Measurements from ENCODE around the gene THAP11. TPM values are rescaled to one million over a fixed set of nuclear protein-coding genes. Genes with fewer than 3 reads are reported as not detected.
A peak's percentile ranks its signal among the peaks of the same experiment; 100 is the strongest.

Gene THAP11
- 38.6 and 50.8 TPM in 2 replicates for total RNA-seq (2014; rRNA removed; shearing (Covaris generic))

DNA sequence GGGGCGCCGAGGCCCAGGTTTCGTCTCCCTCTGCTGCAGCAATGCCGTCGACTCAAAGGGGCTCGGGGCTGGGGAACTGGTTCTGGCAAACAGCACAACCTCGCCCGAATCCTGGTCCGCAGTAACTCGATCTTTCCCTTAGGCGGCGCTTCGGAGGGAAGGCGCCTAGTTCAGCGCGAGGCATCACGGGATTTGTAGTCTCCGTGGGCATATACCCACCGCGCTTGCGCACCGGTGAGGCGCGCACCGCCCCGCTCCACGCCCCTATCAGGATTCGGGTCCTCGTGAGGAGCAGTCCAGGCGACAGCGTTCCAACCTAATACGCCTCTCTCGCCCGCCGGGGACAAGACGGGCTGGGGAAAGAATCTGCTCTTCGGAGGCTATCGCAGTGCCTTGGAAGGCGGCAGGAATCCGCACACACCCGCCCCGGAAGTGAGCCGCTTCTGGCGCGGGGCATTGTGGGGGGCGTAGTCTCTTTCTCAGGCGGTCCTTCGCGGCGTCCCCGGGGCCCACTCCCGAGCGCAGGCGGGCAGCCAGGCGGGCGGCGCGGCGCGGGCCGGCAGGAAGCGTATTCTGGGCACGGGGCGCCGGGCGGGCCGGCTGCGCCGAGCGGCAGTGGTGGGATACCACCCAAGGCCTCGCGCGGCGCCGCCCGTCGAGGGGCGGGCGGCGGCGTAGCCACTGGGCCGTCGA, at the start of gene THAP11:
THAP11 (plus strand) TSS at position 505 of the 693 bp plus-strand sequence. CDS start 235 bp downstream, outside the sequence.
- peak; percentile 94 for DNase-seq (ENCODE audit: low spot score)
- in situ Hi-C loops (cut with HindIII; ENCODE audit: low sequenced_read_pairs) = no loop called here

DNA sequence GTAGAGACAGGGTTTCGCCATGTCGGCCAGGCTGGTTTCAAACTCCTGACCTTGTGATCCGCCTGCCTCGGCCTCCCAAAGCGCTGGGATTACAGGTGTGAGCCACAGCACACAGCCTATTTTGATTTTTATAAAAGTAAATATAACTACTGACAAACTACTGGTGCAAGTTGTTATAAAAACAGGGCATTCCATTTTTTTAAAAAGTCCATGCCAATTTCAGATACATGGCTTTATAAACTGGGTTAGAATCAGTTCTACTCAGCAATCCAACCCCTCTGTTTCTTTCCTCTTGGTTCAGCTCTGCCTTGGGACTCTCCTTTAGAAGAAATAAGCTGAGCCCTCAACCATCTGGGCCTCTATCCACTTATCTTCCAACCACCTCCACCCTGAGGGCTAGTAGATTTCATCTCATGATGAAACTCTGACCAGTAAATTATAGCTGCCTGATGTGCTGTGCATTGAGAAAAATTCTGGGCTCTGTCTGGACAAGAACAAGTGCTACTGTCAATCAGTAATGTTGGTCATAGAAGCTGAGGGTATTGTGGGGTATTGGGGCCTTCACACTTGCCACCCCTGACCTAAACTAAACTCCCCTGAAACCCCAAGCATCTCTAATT, 45.9 kb upstream of the THAP11 start:
- no peak for DNase-seq (ENCODE audit: low spot score)
- in situ Hi-C loops (cut with HindIII; ENCODE audit: low sequenced_read_pairs) = no loop called here

- in situ Hi-C loops (cut with HindIII; ENCODE audit: low sequenced_read_pairs) = no loop called here
- no peak for DNase-seq (ENCODE audit: low spot score)
Measured at GRCh38 chr16:67800338-67800926, 41.7 kb upstream of the THAP11 start.

- no peak for DNase-seq (ENCODE audit: low spot score)
- in situ Hi-C loops (cut with HindIII; ENCODE audit: low sequenced_read_pairs) = no loop called here
Measured at GRCh38 chr16:67801241-67801640, 40.9 kb upstream of the THAP11 start.

- DNase-seq (ENCODE audit: low spot score) = no peak
- in situ Hi-C loops (cut with HindIII; ENCODE audit: low sequenced_read_pairs) = no loop called here
Measured at GRCh38 chr16:67801883-67802282, 40.2 kb upstream of the THAP11 start.

DNA sequence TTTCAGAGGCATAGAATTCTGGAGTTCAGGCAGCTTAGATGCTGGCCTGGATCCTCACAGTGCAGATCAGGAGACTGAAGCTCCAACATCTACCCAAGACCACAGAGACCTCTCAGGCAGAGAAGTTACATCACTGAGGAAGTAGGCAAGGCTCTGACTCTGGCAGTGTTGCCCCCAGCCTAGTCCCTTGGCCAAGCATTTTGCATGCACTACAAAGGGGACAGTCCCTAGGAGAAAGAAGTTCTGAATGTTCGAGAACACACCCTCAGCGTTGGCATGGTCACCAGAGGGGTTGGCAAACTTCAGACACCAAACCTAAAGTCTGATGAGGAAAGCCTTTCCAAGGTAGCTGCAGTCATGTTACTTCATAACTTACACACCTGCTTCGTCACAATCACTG, 38.2 kb upstream of the THAP11 start:
- no peak for DNase-seq (ENCODE audit: low spot score)
- in situ Hi-C loops (cut with HindIII; ENCODE audit: low sequenced_read_pairs) = no loop called here

DNA sequence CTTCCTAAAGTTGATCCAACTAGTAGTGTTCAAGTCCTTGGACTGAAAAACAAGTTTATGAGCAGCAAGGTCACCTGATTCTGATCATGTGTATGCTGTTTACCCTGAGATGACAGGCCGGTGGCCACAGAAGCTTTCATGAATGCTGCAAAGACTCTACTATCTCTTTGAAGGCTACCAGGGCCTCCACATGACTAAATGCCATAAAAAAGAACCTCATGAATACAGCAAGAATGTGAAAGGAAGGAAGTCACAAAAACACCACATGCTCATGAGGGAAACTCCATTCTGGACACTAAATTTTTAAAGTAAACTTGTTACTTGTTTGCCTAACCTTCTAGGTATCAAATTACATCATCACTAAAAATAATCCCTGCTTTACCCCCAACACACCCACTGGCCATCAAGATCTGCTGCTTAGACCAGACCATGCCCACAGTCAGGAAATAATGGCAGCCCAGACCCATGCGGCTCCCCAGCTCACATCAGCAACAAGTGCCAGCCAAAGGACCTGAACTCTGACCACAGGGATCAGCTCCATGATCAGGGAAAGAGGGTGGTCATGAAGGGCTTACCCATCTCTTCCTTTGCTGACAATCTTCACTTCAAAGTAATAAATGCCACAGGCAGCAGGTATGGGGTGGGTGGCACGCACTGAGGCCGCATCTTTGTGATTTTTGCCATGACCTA, 37.1 kb upstream of the THAP11 start:
- DNase-seq (ENCODE audit: low spot score) = no peak
- in situ Hi-C loops (cut with HindIII; ENCODE audit: low sequenced_read_pairs) = no loop called here

DNA sequence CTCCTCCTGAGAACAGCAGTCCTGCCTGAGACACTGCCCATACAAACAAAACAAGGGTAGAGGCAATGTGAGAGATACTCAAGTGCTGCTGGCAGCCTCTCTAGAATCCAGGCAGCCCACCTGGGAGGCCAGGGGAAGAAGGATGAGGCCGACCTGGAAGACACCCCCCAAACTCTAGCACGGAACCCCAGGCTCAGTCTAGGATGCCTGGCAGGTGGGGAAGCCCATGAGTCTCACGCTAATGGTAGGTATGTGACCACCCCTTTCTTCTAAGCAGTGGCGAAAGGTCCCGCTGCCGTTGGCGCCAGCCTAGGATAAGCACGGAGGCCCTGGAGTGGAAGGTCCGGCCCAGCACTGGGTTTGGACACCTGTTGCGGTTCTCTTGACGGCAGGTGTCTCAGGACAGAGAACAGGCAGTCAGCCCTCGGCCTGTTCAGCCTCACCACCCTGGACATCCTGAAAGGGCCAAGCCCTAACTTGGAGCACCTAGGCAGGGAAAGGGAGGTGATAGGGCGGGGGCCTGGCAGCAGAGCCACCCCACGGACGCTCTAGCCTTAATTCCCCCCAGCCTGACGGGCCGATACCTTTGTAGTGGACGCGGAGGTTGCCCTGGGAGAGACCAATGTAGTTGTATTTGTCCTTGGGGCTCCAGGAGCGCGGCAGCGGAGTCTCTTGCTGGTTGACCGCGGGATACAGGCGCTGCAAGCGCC, 36.2 kb upstream of the THAP11 start:
- in situ Hi-C loops (cut with HindIII; ENCODE audit: low sequenced_read_pairs) = no loop called here
- DNase-seq (ENCODE audit: low spot score) = no peak

DNA sequence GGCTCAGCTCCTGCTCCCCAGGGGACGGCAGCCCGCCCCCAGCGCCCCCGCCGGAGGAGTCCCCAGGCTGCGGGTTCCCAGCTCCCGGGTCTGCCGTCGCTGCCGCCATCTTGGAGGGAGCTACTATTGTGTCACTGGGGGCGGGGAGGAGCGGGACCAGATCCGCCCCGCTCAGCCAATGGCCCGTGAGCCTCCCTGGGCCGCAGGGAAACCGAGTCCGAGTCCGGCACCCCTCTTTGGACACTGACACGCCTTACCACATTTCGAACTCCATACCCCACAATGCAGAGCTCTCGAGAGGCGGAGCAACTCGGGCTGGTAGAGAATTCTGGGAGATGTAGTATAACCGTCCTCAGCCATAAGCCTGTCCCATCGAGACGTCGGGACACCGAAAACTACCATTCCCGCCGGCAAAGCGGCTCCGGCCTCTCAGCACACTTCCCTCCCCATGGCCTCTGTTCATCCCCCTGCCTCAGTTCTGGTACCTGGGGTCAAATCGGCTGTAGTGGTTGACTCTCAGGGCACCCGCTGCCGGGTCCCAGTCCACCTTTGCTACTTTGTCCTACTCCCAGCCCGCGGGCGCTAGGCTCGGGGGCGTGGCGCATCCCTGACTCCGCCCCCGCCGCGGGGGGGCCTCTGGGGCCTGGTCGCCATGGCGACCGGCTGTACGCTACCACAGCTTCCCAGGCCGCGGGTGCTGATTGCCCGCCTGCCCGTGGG, 35.5 kb upstream of the THAP11 start, which contains the start of the genes RANBP10 and TSNAXIP1:
RANBP10 (minus strand) TSS at position 133 of the 720 bp plus-strand sequence; CDS start at position 109, 24 bp downstream.
TSNAXIP1 (plus strand) TSS at position 462 of the 720 bp plus-strand sequence. CDS start 261 bp downstream, outside the sequence.
- DNase-seq (ENCODE audit: low spot score) = peak; percentile 100

DNA sequence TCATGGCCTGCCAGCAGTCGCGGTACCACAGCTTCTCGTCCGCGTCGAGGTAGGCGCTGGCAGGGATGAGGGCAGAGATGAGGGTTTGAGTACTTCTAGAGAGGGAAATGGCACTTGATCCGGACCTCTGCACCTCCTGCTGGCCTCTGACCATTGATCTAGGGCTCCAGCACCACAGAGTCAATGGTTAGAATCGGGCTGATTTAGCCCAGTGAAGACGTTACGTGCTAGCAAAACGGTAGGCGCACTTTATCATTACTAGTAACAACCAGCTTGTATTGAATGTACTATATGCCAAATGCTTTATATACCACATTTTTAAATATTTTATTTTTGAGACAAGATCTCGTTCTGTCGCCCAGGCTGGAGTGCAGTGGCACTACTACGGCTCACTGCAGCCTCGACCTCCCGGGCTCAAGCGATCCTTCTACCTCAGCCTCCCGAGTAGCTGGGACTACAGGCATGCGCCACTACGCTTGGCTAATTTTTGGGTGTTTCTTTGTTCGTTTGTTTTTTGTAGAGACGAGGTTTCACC, 34.9 kb upstream of the THAP11 start:
- DNase-seq (ENCODE audit: low spot score) = no peak
- in situ Hi-C loops (cut with HindIII; ENCODE audit: low sequenced_read_pairs) = no loop called here

More for the DNA sequence above, 35.5 kb upstream of the THAP11 start, which contains the start of the genes RANBP10 and TSNAXIP1:
- in situ Hi-C loops (cut with HindIII; ENCODE audit: low sequenced_read_pairs) = no loop called here

DNA sequence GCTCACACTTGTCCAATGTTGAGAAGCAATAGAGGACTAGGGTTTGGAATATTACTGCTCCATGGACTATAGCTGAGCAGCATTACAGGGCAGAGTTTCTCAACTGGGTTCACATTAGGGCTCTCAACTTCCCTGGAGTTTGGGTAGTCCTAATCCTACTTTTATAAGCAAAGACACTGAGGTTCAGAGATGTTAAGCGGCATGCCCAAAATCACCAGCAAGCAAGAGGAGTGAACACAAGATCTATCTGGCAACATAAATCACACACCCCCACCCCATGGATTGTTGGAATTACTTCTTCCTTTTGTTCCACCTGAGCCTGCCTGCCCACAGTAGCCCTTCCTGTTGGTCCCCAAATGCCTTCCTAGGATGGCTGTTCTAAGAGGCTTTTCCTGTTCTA, 30.2 kb upstream of the THAP11 start:
- no peak for DNase-seq (ENCODE audit: low spot score)
- in situ Hi-C loops (cut with HindIII; ENCODE audit: low sequenced_read_pairs) = no loop called here

- DNase-seq (ENCODE audit: low spot score) = no peak
- in situ Hi-C loops (cut with HindIII; ENCODE audit: low sequenced_read_pairs) = no loop called here
Measured at GRCh38 chr16:67814567-67814966, 27.6 kb upstream of the THAP11 start.

DNA sequence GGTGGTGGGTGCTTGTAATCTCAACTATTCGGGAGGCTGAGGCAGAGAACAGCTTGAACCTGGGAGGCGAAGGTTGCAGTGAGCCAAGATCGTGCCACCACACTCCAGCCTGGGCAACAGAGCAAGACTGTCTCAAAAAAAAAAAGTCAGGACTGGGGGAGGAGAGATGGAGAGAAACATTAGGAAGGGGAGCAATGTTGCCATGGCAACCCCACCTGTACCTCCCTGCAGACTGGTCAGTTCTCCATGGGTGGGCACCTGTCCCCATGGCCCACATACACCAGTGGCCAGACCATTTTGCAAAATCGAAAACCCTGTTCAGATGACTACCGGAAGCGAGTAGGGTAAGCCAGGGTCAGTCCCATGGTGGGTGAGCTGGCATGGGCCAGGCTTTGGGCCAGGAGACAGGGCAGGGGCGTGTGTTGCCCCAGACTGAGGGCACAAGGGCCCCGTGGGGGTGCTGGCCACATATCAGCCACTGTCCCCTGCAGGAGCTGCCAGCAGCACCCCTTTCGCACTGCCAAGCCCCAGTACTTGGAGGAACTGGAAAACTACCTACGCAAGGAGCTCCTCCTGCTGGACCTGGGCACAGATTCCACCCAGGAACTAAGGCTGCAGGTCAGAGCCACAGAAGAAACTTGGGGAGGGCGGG, 21.4 kb upstream of the THAP11 start:
- no peak for DNase-seq (ENCODE audit: low spot score)
- in situ Hi-C loops (cut with HindIII; ENCODE audit: low sequenced_read_pairs) = loop anchor here (5.0 kb wide), 3 partner anchors 57 to 103 kb away; partner anchors contain the start of gene GFOD2

GRCh38 chr16:67822511-67822910, 19.6 kb upstream of the THAP11 start:
- in situ Hi-C loops (cut with HindIII; ENCODE audit: low sequenced_read_pairs) = loop anchor here (5.0 kb wide), 3 partner anchors 55 to 105 kb away; partner anchors contain the start of gene GFOD2
- no peak for DNase-seq (ENCODE audit: low spot score)

DNA sequence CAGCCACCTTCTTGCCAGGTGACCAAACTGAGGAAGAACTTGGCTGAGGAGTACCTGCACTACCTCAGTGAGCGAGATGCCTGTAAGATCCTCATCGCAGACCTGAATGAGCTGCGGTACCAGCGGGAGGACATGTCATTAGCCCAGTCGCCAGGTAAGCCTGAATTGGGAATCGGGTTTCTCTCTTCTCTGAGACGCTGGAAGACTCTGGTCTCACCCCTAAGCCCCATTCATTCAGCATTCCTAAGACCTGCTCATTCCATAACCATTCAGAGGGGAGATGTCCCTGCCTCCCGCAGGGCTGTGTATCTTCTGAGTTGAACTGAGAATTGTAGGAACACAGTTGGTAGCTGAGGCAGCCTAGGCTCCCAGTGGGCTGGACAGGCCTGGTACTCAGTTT, 17.0 kb upstream of the THAP11 start:
- in situ Hi-C loops (cut with HindIII; ENCODE audit: low sequenced_read_pairs) = no loop called here
- no peak for DNase-seq (ENCODE audit: low spot score)

GRCh38 chr16:67825906-67826305, 16.2 kb upstream of the THAP11 start:
- in situ Hi-C loops (cut with HindIII; ENCODE audit: low sequenced_read_pairs) = no loop called here
- DNase-seq (ENCODE audit: low spot score) = no peak

DNA sequence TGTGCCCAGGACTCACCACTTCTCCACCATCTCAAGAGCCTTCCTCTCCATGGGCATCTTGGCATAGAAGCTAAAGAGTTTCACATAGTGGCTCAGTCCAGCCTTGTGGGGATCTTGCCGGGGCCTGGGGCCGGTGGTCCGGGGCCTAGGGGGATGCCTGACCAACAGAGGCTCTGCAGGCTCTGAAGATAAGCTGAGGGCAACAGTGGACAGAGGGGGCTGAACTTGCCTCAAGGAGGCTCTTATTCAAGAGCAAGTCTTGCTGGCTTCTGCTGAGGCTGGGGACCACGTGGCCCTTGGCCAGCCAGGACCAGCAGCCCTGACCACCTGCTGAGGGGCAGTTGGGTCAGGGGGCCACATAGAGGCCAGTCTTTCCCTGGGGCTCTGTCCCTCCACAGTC, 13.5 kb upstream of the THAP11 start:
- no peak for DNase-seq (ENCODE audit: low spot score)
- in situ Hi-C loops (cut with HindIII; ENCODE audit: low sequenced_read_pairs) = no loop called here

GRCh38 chr16:67833030-67833414, 9.1 kb upstream of the THAP11 start:
- no peak for DNase-seq (ENCODE audit: low spot score)
- in situ Hi-C loops (cut with HindIII; ENCODE audit: low sequenced_read_pairs) = no loop called here

Data from G401 (cell line).